ENCODE data around the gene PCBD2. TPM values are rescaled to one million over a fixed set of nuclear protein-coding genes. Genes with fewer than 3 reads are reported as not detected.

PCBD2 gene
- polyA plus RNA-seq, 3 donors = 9.0 to 12.6 (median 9.0) TPM

- H2AFZ ChIP-seq (ENCODE audit: insufficient read depth, low read depth, low read length, poor library complexity, severe bottlenecking) = no peak overlapping the region
- H3K9me3 ChIP-seq (replicated peaks in 1 of 2; ENCODE audit: control insufficient read depth in 1 of 2, insufficient read depth in 1 of 2, low read length in 2 of 2) = peaks cover 43 to 55% of the 10 kb centered on the region in 2 donors
- no peaks in the 10 kb centered on the region for H3K27me3 ChIP-seq (ENCODE audit: control insufficient read depth in 2 of 2, insufficient read depth in 2 of 2, low read length in 2 of 2)
- no peak overlapping the region for H3K4me3 ChIP-seq (replicated peaks in 1 of 3; ENCODE audit: low read depth in 2 of 3, low read length in 3 of 3)
- H3K36me3 ChIP-seq (replicated peaks in 1 of 2; ENCODE audit: control insufficient read depth in 1 of 2, insufficient read depth in 2 of 2, low read length in 2 of 2) = peaks cover 0 to 6% of the 10 kb centered on the region in 2 donors
- peaks cover 5 to 9% (median 9%) of the 10 kb centered on the region in 3 donors for H3K27me3 Mint-ChIP-seq (ENCODE audit: low read depth in 3 of 3)
- no peaks in the 10 kb centered on the region for H3K4me1 ChIP-seq (ENCODE audit: control insufficient read depth in 1 of 2, insufficient read depth in 2 of 2, low read length in 2 of 2)
- H3K4me2 ChIP-seq (replicated peaks; ENCODE audit: extremely low read depth, low read length, poor library complexity, severe bottlenecking) = no peak overlapping the region
- peaks cover 47 to 73% (median 61%) of the 10 kb centered on the region in 7 donors for H3K9me3 Mint-ChIP-seq
- no peaks in the 10 kb centered on the region for H4K20me1 ChIP-seq (ENCODE audit: insufficient read depth, low read length)
- H3K27ac ChIP-seq (ENCODE audit: low read depth in 1 of 2, low read length in 2 of 2) = no peak overlapping the region
- H3K79me2 ChIP-seq (ENCODE audit: insufficient read depth, low read length) = no peaks in the 10 kb centered on the region
- TF ChIP-seq CTCF (IDR thresholded peaks at IDR 0.05) = no peak
- no peak for DNase-seq
- H3K9ac ChIP-seq (ENCODE audit: insufficient read depth, low read length, poor library complexity, severe bottlenecking) = no peak overlapping the region
- no peak overlapping the region for H3K27ac Mint-ChIP-seq
- intact Hi-C loops (cut with micrococcal nuclease) = no loop called here
- H3K36me3 Mint-ChIP-seq = peaks cover 8 to 18% of the 10 kb centered on the region in 2 donors
- H3K4me1 Mint-ChIP-seq = no peaks in the 10 kb centered on the region
- H3K4me3 Mint-ChIP-seq = no peak overlapping the region
- 94% methylated on average over 3 of the region's 3 CpGs for WGBS (ENCODE audit: insufficient coverage)
Measured at GRCh38 chr5:134979416-134979815, 74.5 kb downstream of the PCBD2 start.

- H3K27me3 ChIP-seq (ENCODE audit: control insufficient read depth in 2 of 2, insufficient read depth in 2 of 2, low read length in 2 of 2) = no peaks in the 10 kb centered on the region
- Mint-ChIP-seq H3K4me1 (no peaks in the 10 kb centered on the region), H3K9me3 (peaks cover 40 to 67% (median 58%) of the 10 kb centered on the region in 7 donors), H3K27ac (no peak overlapping the region), H3K27me3 (ENCODE audit: low read depth in 3 of 3) (peaks cover 5 to 11% (median 11%) of the 10 kb centered on the region in 3 donors), H3K4me3 (no peak overlapping the region), H3K36me3 (peaks cover 0 to 10% of the 10 kb centered on the region in 2 donors)
- peaks cover 34 to 47% of the 10 kb centered on the region in 2 donors for H3K9me3 ChIP-seq (replicated peaks in 1 of 2; ENCODE audit: control insufficient read depth in 1 of 2, insufficient read depth in 1 of 2, low read length in 2 of 2)
- H2AFZ ChIP-seq (ENCODE audit: insufficient read depth, low read depth, low read length, poor library complexity, severe bottlenecking) = no peak overlapping the region
- no CpG with 5 or more reads among the region's 1 CpG for WGBS (ENCODE audit: insufficient coverage)
- H3K27ac ChIP-seq (ENCODE audit: low read depth in 1 of 2, low read length in 2 of 2) = no peak overlapping the region
- no peak overlapping the region for H3K4me2 ChIP-seq (replicated peaks; ENCODE audit: extremely low read depth, low read length, poor library complexity, severe bottlenecking)
- no peak overlapping the region for H3K9ac ChIP-seq (ENCODE audit: insufficient read depth, low read length, poor library complexity, severe bottlenecking)
- no peaks in the 10 kb centered on the region for H3K79me2 ChIP-seq (ENCODE audit: insufficient read depth, low read length)
- DNase-seq = no peak
- H3K36me3 ChIP-seq (replicated peaks in 1 of 2; ENCODE audit: control insufficient read depth in 1 of 2, insufficient read depth in 2 of 2, low read length in 2 of 2) = no peaks in the 10 kb centered on the region
- H4K20me1 ChIP-seq (ENCODE audit: insufficient read depth, low read length) = no peaks in the 10 kb centered on the region
- H3K4me3 ChIP-seq (replicated peaks in 1 of 3; ENCODE audit: low read depth in 2 of 3, low read length in 3 of 3) = no peak overlapping the region
- no peak for TF ChIP-seq CTCF (IDR thresholded peaks at IDR 0.05)
- H3K4me1 ChIP-seq (ENCODE audit: control insufficient read depth in 1 of 2, insufficient read depth in 2 of 2, low read length in 2 of 2) = no peaks in the 10 kb centered on the region
- intact Hi-C loops (cut with micrococcal nuclease) = no loop called here
Measured at GRCh38 chr5:134982230-134982629, 77.3 kb downstream of the PCBD2 start.

All from CD14-positive monocyte (primary cell).